Right lobe of liver (tissue), 4 donors: Measurements from ENCODE around the gene LDLRAD4.

ENCODE experiments used
- POLR2A ChIP-seq: fragments of 450-650 bp; IDR thresholded peaks from one replicate; pipeline ENCODE4 v1.6.1; 2017; ENCODE audit warnings: antibody characterized with exemption, mild to moderate bottlenecking
- TF ChIP-seq, protein P1 (sequence below), 4 donors: fragments of 200-600 bp in 3 of 4; fragments of 450-650 bp in 1 of 4; IDR thresholded peaks; one replicate each; pipeline versions ENCODE4 v1.5.1 to v1.8.0; 2016 to 2022; ENCODE audit warnings: antibody characterized with exemption in 4 of 4, mild to moderate bottlenecking in 2 of 4
- donor health status: DM: no; HTN: no; CAD: no.
- donor health status: DM: no; HTN: no; CAD: no.
- donor health status: DM: no; HTN: yes; CAD: no.

DNA sequence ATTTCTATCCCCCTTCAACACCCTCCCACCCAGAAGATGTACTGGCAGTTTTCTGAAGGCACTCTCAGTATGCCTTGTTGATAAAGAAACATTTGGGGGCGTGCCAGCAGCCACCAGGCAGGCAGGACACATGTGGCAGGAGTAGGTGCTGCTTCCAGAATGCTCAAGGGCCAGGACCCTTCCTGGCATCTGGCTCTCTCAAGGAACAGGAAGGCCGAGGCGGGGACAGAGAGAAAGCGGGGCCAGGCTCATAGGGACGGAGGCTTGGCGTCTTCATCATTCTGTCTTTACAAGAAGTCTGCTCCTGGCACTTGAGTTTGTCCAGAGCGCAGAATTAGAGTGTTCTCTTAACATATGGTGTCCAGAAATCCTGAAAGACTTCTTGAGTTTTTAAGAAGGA, 386.2 kb downstream of the LDLRAD4 start:
- TF ChIP-seq, protein P1, sequence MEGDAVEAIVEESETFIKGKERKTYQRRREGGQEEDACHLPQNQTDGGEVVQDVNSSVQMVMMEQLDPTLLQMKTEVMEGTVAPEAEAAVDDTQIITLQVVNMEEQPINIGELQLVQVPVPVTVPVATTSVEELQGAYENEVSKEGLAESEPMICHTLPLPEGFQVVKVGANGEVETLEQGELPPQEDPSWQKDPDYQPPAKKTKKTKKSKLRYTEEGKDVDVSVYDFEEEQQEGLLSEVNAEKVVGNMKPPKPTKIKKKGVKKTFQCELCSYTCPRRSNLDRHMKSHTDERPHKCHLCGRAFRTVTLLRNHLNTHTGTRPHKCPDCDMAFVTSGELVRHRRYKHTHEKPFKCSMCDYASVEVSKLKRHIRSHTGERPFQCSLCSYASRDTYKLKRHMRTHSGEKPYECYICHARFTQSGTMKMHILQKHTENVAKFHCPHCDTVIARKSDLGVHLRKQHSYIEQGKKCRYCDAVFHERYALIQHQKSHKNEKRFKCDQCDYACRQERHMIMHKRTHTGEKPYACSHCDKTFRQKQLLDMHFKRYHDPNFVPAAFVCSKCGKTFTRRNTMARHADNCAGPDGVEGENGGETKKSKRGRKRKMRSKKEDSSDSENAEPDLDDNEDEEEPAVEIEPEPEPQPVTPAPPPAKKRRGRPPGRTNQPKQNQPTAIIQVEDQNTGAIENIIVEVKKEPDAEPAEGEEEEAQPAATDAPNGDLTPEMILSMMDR (IDR thresholded peaks at IDR 0.05): no peak
- TF ChIP-seq POLR2A: no peak
